Activated T-cell treated with anti-CD3 and anti-CD28 coated beads for 48 hours (primary cell): ENCODE data around the gene CAMTA2.

Source experiments
- DNase-seq: peaks from one replicate; pipeline ENCODE4 v3.0.0-alpha.2; 2020; ENCODE audit warnings: low read depth

Gene CAMTA2

DNA sequence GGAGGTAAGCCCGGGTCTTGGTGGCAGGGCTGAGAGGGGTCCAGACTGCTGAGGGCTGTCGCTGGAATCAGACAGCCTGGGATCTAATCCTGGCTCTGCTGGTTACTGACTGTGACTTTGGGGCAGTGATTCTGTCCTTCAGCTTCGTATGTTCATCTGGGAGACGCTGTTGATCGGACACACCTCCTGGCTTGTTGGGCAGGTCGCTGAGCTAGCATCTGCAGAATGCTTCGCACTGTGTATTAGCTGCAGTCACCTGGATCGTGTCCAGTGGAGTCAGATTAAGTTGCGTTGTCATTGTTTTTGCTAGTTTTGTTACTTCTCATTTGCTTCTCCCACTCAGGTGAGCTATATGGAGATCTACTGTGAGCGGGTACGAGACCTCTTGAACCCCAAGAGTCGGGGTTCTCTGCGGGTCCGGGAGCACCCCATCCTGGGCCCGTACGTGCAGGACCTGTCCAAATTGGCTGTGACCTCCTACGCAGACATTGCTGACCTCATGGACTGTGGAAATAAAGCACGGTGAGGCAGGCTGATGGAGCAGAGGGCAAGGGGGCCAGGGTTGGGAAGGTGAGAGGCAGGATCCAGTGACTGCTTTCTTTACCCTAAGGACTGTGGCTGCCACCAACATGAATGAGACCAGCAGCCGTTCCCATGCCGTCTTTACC lies 14.8 kb upstream of the CAMTA2 start:
- no peak for DNase-seq

DNA sequence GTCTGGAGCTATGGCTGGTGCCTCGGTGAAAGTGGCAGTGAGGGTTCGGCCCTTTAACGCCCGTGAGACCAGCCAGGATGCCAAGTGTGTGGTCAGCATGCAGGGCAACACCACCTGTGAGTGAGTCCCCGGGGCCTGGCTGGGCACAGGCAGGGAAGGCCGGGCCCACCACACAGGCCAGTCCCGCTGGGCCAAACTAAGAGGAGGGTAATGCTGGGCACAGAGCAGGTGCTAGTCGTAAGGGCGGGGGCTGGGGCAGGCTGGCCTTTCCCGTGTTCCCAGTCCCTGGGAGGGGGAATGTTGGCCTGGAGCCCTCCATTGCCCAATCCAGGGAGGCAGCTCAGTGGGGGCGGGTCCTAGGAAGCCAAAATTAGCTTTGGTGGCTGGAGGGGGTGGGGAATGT lies 12.8 kb upstream of the CAMTA2 start:
- no peak for DNase-seq

DNA sequence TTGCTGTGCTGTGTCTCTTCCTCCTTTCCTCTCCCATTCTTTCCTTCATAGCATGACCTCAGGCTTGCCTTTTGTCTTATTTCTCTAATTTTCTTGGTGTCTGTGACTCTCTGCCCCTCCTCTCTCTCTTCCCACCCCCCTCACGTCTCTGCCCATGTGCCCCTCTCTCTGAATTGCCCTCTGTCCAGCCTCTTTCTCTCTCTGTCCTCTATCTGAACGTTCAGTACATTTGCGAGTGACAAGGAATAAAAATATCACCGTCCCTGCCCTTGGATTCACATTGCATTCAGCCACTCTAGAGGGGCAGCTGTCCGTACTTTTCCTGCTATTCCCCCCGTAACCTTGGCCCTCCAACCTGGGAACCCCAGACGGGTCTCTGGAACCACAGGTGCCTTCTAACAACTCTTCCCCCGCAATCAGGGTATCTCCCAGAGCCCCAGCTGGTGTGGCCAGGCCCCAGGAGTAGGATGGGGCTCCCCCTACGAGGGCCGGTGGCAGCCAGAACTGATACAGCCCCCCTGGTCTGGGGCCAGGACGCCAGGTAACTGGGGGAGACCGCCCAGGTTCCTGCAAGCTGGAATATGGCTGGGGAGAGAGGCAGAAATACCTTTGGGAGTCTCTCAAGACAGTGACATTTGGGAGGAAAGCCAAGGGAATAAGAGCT lies 12.1 kb upstream of the CAMTA2 start:
- DNase-seq, result no peak

DNA sequence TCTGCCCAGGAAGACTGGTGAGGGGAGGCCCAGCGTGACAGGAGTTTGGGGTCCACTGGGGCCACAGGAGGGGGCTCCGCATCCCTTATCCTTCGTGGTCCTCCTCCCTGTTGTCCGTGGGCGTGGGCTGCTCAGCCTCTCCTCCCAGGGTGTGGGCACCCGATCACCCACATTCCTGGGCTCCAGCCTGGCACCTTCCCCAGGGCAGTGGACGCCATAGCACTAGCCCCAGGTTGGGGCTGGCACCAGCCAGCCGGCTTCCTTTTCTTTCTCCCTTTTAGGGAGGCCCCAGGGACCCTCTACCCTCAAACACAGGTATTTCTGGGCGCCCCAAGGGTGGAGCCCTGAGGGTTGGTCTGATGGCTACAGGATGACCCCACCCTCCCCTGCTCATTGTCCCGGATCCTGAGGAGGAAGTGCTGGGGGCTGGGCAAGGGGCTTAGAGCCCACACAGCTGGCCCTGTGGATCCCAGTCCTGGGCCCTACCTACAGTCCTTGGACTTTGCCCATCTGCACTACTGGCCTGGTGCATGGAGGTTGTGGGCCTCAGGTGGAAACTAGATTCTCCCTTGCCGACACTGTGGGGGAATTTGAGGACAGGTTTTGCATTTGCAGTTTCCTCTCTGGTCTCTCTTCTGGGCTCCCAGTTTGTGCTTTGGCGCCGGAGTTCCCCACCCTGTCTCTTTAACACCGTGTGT lies 11.4 kb upstream of the CAMTA2 start:
- DNase-seq, result no peak

GRCh38 chr17:4998027-4998731 lies 10.7 kb upstream of the CAMTA2 start:
- DNase-seq, result no peak

- DNase-seq, result peak; percentile 91
Observed at GRCh38 chr17:4997302-4998026, 10.0 kb upstream of the CAMTA2 start, which contains the start of the genes INCA1 and KIF1C. Gene INCA1, minus strand, starts transcription at chr17:4997522. Its CDS starts 3,085 bp downstream, at chr17:4994437. Gene KIF1C, plus strand, starts transcription at chr17:4997950. Its CDS starts 2,297 bp downstream, at chr17:5000247.

DNA sequence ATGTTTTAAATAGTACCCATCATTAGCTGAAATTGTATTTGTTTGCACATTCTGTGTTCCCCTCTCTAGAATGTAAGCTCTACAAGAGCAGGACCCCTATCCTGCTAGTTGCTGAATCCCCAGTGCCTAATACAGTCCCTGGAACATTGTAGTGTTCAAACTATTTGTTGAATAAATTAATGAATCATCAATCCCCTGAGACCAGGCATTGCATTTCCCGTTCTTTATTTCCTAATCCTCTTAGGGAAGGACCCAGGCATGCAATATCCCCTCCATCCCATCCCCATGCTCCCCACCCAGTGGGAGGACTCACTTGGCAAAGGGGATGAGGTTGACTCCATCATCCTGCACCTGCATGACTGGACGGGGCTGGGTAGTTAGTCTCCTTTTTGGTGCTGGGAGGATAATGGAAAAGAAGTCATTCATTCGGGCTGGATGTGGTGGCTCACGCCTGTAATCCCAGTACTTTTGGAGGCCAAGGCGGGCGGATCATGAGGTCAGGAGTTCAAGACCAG lies 6.7 kb upstream of the CAMTA2 start:
- no peak for DNase-seq

GRCh38 chr17:4987767-4988567 lies 492 bp upstream of the CAMTA2 start:
- no peak for DNase-seq

GRCh38 chr17:4986403-4986802 lies 1.1 kb downstream of the CAMTA2 start:
- DNase-seq, result no peak

DNA sequence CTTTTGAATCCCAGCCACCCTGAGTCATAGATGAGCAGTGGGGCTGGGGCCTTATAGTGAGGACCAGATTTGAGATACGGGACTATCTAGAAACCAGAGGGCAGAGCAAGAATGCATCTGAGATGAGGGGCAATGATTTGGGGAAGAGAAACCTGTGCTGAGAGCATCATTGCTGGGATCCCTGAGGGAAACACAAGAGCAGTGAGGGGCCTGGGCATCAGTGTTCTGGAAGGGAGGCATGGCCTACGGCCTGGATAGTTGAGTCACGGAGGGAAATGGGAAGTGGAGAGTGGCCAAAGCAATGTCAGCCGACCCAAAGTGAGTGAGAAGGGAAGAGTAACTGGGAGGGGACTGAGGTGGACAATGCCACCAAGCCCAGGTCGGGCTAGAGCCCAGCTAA lies 5.2 kb downstream of the CAMTA2 start:
- DNase-seq, result no peak

GRCh38 chr17:4980644-4981216 lies 6.7 kb downstream of the CAMTA2 start:
- no peak for DNase-seq

- DNase-seq, result no peak
Observed at GRCh38 chr17:4978726-4979125, 8.7 kb downstream of the CAMTA2 start.

DNA sequence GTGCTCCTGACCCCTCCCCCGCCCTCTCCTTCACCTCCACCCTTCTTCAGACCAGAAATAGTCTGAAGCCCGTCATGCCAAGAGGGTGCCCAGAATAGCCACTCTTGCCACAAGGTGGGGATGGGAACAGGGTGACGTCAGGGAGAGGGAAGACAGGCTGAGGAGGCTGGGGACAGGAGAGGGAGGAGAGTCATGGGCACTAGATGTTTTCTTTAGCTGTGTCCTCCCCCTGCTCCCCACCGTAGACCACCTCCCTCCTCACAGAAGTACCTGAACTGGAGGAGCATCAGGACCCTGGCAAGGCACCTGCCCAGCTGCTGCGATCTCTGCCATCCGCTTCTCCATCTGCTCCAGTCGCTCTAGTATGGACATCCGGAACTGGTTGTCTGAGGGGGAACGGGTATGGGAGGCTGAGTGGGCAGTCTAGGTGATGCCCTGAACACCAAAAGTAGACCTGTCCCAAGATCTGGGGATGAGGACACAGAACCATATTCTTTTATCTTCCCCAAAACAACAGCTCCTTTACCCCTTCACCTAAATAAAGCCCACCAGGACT lies 13.3 kb downstream of the CAMTA2 start:
- DNase-seq, result no peak

GRCh38 chr17:4973256-4974114 lies 14.0 kb downstream of the CAMTA2 start:
- DNase-seq, result no peak

DNA sequence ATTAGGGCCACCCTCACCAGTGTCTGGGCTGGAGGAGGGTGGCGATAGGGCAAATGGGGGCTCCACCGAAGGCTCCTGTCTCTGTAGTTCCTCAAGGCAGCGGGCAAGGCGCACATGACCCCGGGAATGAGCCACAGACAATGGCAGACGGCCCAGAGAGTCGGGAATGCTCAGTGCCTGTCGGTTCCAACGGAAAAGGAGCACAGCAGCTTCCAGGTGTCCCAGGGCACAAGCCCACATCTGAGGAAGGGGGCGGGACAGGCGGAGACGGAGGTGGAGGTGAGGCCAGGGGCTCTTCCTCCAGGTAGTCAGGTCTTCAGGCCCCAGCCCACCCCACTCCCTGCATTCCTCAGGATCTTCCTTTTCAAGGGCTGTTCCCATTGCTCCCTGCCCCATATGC lies 14.7 kb downstream of the CAMTA2 start:
- DNase-seq, result no peak

GRCh38 chr17:4972322-4972721 lies 15.2 kb downstream of the CAMTA2 start:
- DNase-seq, result no peak

- no peak for DNase-seq
Observed at GRCh38 chr17:4971826-4972225, 15.6 kb downstream of the CAMTA2 start.

- DNase-seq, result no peak
Observed at GRCh38 chr17:4970273-4970672, 17.2 kb downstream of the CAMTA2 start.

DNA sequence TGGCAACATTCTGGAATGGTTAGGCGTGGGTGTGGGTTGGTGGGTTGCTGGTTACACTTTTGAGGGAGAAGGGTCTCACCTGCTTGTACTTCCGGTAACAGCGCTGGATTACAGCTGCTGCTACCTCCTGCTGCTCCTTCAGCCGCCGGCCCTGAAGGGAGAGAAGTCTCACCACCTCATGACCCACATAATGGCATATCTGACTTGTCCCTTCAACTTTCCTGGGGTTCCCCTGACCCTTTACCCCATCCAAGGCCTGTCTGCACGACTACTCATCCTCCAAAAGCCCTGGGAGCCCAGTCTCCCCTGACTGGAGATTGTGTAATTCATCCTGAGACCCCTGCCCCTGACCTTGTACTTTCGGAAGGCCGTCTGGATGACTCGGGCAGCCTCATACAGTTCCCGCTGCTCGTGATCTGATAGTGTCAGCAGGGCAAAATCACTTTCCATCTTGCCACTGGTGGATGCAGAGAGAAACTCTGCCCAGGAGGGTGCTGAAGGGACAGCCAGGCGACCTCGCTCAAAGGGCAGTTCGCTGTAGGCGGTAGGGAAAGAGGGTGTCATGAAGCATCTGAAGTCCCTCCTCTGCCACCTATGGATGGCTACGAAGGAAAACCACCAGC lies 17.8 kb downstream of the CAMTA2 start:
- peak; percentile 35 for DNase-seq
